K562 (cell line): Measurements from ENCODE around the gene TBC1D20. TPM values are rescaled to one million over a fixed set of nuclear protein-coding genes. Genes with fewer than 3 reads are reported as not detected.

Source experiments
- BCOR ChIP-seq: fragments of 450-650 bp; IDR thresholded peaks from 2 replicates; pipeline ENCODE4 v1.6.1; 2016
- CREBBP ChIP-seq: IDR thresholded peaks from one replicate; pipeline ENCODE4 v1.6.1; 2012; ENCODE audit warnings: low read depth, mild to moderate bottlenecking, control low read depth, inconsistent platforms, low read length
- CREM ChIP-seq: IDR thresholded peaks from 2 replicates; pipeline ENCODE4 v1.6.1; 2014; ENCODE audit warnings: antibody characterized with exemption, low read depth
- FOXK2 ChIP-seq, 2 experiments: fragments of 450-650 bp; IDR thresholded peaks in 1 of 2; conservative IDR thresholded peaks in 1 of 2; 2 replicates each; pipeline ENCODE4 v1.6.1; 2016; ENCODE audit warnings: low read depth in 2 of 2, mild to moderate bottlenecking in 1 of 2
- HLTF ChIP-seq: fragments of 450-650 bp; IDR thresholded peaks from 2 replicates; pipeline ENCODE4 v1.6.1; 2016
- PHF8 ChIP-seq: fragments of 200-600 bp; sonication (generic); IDR thresholded peaks from 2 replicates; pipeline ENCODE4 v1.6.1; 2012; ENCODE audit warnings: mixed run types, mild to moderate bottlenecking, inconsistent platforms, low read length, moderate library complexity, borderline replicate concordance
- POLR2AphosphoS2 ChIP-seq: IDR thresholded peaks from 2 replicates; pipeline ENCODE4 v1.6.1; 2012; ENCODE audit warnings: low read length, improper control_type of control experiment
- POLR2B ChIP-seq: fragments of 450-650 bp; IDR thresholded peaks from 2 replicates; pipeline ENCODE4 v1.6.1; 2018; ENCODE audit warnings: low read depth; ENCODE audit not compliant: partially characterized antibody
- POLR2G ChIP-seq: fragments of 200-400 bp; formaldehyde crosslinking; IDR thresholded peaks from 2 replicates; pipeline ENCODE4 v1.6.1; 2017; ENCODE audit warnings: low read depth, mild to moderate bottlenecking, antibody characterized with exemption, low read length, moderate library complexity
- POLR2H ChIP-seq: IDR thresholded peaks from 2 replicates; pipeline ENCODE4 v1.6.1; 2016; ENCODE audit warnings: missing genetic modification characterization, low read depth, mild to moderate bottlenecking, control low read depth, missing compliant biosample characterization, moderate library complexity
- RB1 ChIP-seq: fragments of 450-650 bp; IDR thresholded peaks from 2 replicates; pipeline ENCODE4 v1.6.1; 2017; ENCODE audit warnings: low read depth, mild to moderate bottlenecking
- RBFOX2 ChIP-seq: fragments of 200-400 bp; formaldehyde crosslinking; IDR thresholded peaks from 2 replicates; pipeline ENCODE4 v1.6.1; 2017; ENCODE audit warnings: low read depth, mild to moderate bottlenecking, low read length, moderate library complexity
- RBM15 ChIP-seq: fragments of 200-400 bp; formaldehyde crosslinking; IDR thresholded peaks from 2 replicates; pipeline ENCODE4 v1.6.1; 2018; ENCODE audit warnings: mild to moderate bottlenecking, low read length, moderate library complexity; ENCODE audit not compliant: insufficient read depth
- RFX7 ChIP-seq: fragments of 250-450 bp; sonication (Bioruptor Pico); IDR thresholded peaks from 2 replicates; pipeline ENCODE4 v1.5.1; 2021; ENCODE audit warnings: mild to moderate bottlenecking
- SMARCA5 ChIP-seq: fragments of 450-650 bp; IDR thresholded peaks from 2 replicates; pipeline ENCODE4 v1.6.1; 2016
- TCF3 ChIP-seq: sonication (generic); formaldehyde crosslinking; IDR thresholded peaks from 2 replicates; pipeline ENCODE4 v1.4.0; 2020; ENCODE audit warnings: mild to moderate bottlenecking, missing genetic modification reagents
- XRCC5 ChIP-seq: fragments of 200-400 bp; formaldehyde crosslinking; IDR thresholded peaks from 2 replicates; pipeline ENCODE4 v1.6.1; 2017; ENCODE audit warnings: low read depth, mild to moderate bottlenecking, low read length
- ZNF316 ChIP-seq: fragments of 450-650 bp; IDR thresholded peaks from 2 replicates; pipeline ENCODE4 v1.6.1; 2016
- ZNF830 ChIP-seq: fragments of 250-450 bp; sonication (Bioruptor Pico); IDR thresholded peaks from 2 replicates; pipeline ENCODE4 v1.5.0; 2021; ENCODE audit warnings: mild to moderate bottlenecking
- polyA plus RNA-seq, 8 experiments: library from polyadenylated mRNA; depleted of rRNA in 4 of 8; stranded (reverse) in 5 of 8; unstranded in 3 of 8; fragments of >200 nt; fragmentation: Nextera tagmentation in 2 of 8; fragmentation: Illumina TruSeq in 1 of 8; extraction: Ambion mirVana in 2 of 8; extraction: Trizol in 1 of 8; gene quantifications; 2 replicates each; pipeline versions ENCODE4 v1.2.1 to v1.2.3, GENCODE V29; 2011 to 2014; ENCODE audit warnings: inconsistent platforms in 1 of 8, missing spikeins in 1 of 8
- total RNA-seq, 7 experiments: library from RNA; depleted of rRNA in 6 of 7; stranded (reverse); fragments of >200 nt in 6 of 7; fragmentation: Illumina TruSeq in 2 of 7; extraction: Trizol in 2 of 7; gene quantifications; 2 replicates each; pipeline versions ENCODE4 v1.2.1 to v1.2.3, GENCODE V29; 2011 to 2021; ENCODE audit warnings: low replicate concordance in 1 of 7
- TF ChIP-seq, protein P1 (sequence below): fragments of 250-450 bp; sonication (Bioruptor Pico); IDR thresholded peaks from 2 replicates; pipeline ENCODE4 v1.8.0; 2021; ENCODE audit warnings: borderline replicate concordance, mild to moderate bottlenecking, moderate library complexity; ENCODE audit not compliant: poor library complexity, severe bottlenecking
- TF ChIP-seq, protein P2 (sequence below): fragments of 450-650 bp; IDR thresholded peaks from 2 replicates; pipeline ENCODE4 v1.6.1; 2017; ENCODE audit warnings: antibody characterized with exemption, mild to moderate bottlenecking
- TF ChIP-seq, protein P3 (sequence below): sonication (generic); formaldehyde crosslinking; IDR thresholded peaks from 2 replicates; pipeline ENCODE4 v1.8.0; 2022; ENCODE audit warnings: missing genetic modification reagents, mild to moderate bottlenecking, borderline replicate concordance
- TF ChIP-seq, protein P4 (sequence below): fragments of 450-650 bp; IDR thresholded peaks from 2 replicates; pipeline ENCODE4 v1.6.1; 2016; ENCODE audit warnings: low read depth, mild to moderate bottlenecking, moderate library complexity

Gene TBC1D20
- total and polyA plus RNA-seq, 9 of the 15 experiments (the other 6 are each of a cell fraction or from before 2014, with no cell fraction given) = 7.0 to 25.3 (median 15.1) TPM

DNA sequence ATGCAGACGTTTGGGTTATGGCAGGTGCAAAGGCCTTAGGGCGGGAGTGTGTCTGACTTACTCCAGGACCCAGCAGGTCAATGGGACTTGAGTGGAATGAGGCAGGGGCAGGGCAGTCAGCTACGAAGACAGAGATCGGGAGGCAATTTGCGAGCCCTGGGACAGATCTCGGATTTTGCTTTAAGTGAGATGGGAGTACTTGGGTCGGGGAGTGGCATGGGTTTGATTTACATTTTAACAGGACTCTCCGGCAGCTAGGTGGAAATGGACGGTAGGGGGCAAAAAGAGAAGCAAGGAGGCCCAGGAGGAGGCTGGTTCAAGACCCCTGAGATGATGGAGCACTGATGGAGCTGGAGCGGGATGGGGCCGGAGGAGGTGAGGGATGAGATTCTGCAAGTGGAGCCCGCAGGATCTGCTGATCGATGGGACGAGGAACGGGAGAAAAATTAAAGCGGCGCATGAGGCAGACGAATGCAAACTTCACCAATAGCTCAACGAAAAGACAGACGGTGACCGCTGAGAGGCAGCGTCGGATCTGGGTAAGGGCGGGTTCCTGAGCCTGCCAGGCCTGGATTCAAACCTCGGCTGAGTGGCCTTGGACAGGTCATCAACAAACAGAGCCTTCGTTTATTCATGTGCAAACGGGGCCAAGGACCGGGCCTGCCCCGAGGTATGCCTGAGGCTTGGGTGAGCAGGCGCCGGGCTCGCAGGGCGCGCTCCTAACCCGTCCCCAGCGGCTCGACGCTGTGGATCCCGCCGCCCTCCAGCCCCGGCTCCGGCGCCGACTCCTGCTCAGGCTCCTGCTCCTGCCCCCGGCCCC, 55.0 kb downstream of the TBC1D20 start (continued):
- TF ChIP-seq RB1 (peak; percentile 16; the same call in 1 of the 2 replicates), BCOR (peak; percentile 51; the same call in 1 of the 2 replicates), CREM (peak; percentile 8; the same call in 1 of the 2 replicates), CREBBP (no peak), RBM15 (no peak), XRCC5 (no peak), ZNF316 (no peak), RBFOX2 (peak; percentile 84), TCF3 (0 out of 2 replicates have a peak, but pooled peaks have one; percentile 15), SMARCA5 (0 out of 2 replicates have a peak, but pooled peaks have one; percentile 50), HLTF (0 out of 2 replicates have a peak, but pooled peaks have one; percentile 13), POLR2AphosphoS2 (peak; percentile 45; the same call in 1 of the 2 replicates), RFX7 (CRISPR knock-in tag) (no peak), FOXK2 (conservative IDR thresholded peaks at IDR 0.05 in 1 of 2, IDR thresholded peaks at IDR 0.05 in 1 of 2; ENCODE audit: low read depth in 2 of 2) (peak in 1 of 2 experiments; percentile 10; a peak in 1 of 4 replicates), POLR2G (peak; percentile 83), POLR2B (peak; percentile 64), ZNF830 (CRISPR knock-in tag) (no peak), PHF8 (peak; percentile 67; the same call in 1 of the 2 replicates), POLR2H (tag) (peak; percentile 79)
- TF ChIP-seq, protein P1, sequence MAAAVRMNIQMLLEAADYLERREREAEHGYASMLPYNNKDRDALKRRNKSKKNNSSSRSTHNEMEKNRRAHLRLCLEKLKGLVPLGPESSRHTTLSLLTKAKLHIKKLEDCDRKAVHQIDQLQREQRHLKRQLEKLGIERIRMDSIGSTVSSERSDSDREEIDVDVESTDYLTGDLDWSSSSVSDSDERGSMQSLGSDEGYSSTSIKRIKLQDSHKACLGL (CRISPR knock-in tag) = no peak
- TF ChIP-seq, protein P2, sequence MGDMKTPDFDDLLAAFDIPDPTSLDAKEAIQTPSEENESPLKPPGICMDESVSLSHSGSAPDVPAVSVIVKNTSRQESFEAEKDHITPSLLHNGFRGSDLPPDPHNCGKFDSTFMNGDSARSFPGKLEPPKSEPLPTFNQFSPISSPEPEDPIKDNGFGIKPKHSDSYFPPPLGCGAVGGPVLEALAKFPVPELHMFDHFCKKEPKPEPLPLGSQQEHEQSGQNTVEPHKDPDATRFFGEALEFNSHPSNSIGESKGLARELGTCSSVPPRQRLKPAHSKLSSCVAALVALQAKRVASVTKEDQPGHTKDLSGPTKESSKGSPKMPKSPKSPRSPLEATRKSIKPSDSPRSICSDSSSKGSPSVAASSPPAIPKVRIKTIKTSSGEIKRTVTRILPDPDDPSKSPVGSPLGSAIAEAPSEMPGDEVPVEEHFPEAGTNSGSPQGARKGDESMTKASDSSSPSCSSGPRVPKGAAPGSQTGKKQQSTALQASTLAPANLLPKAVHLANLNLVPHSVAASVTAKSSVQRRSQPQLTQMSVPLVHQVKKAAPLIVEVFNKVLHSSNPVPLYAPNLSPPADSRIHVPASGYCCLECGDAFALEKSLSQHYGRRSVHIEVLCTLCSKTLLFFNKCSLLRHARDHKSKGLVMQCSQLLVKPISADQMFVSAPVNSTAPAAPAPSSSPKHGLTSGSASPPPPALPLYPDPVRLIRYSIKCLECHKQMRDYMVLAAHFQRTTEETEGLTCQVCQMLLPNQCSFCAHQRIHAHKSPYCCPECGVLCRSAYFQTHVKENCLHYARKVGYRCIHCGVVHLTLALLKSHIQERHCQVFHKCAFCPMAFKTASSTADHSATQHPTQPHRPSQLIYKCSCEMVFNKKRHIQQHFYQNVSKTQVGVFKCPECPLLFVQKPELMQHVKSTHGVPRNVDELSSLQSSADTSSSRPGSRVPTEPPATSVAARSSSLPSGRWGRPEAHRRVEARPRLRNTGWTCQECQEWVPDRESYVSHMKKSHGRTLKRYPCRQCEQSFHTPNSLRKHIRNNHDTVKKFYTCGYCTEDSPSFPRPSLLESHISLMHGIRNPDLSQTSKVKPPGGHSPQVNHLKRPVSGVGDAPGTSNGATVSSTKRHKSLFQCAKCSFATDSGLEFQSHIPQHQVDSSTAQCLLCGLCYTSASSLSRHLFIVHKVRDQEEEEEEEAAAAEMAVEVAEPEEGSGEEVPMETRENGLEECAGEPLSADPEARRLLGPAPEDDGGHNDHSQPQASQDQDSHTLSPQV = no peak
- TF ChIP-seq, protein P3, sequence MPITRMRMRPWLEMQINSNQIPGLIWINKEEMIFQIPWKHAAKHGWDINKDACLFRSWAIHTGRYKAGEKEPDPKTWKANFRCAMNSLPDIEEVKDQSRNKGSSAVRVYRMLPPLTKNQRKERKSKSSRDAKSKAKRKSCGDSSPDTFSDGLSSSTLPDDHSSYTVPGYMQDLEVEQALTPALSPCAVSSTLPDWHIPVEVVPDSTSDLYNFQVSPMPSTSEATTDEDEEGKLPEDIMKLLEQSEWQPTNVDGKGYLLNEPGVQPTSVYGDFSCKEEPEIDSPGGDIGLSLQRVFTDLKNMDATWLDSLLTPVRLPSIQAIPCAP (CRISPR knock-in tag) = no peak
- TF ChIP-seq, protein P4, sequence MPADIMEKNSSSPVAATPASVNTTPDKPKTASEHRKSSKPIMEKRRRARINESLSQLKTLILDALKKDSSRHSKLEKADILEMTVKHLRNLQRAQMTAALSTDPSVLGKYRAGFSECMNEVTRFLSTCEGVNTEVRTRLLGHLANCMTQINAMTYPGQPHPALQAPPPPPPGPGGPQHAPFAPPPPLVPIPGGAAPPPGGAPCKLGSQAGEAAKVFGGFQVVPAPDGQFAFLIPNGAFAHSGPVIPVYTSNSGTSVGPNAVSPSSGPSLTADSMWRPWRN = no peak
